Right atrium auricular region (tissue), 2 donors: ENCODE data around the gene CALD1. TPM values are rescaled to one million over a fixed set of nuclear protein-coding genes. Genes with fewer than 3 reads are reported as not detected.

ENCODE experiments used
- DNase-seq: peaks from one replicate; pipeline ENCODE4 v3.0.0-alpha.2; 2019; ENCODE audit warnings: low spot score
- H3K27ac ChIP-seq, 2 donors: fragments of 200-600 bp; sonication (generic); 1 replicate in 1 of 2; 2 replicates in 1 of 2; pipeline ENCODE4 v1.5.1; 2016 to 2019
- H3K27me3 ChIP-seq, 2 donors: fragments of 200-600 bp; sonication (generic); one replicate each; pipeline versions ENCODE4 v1.5.1 to v1.6.0; 2017 to 2019
- H3K36me3 ChIP-seq: fragments of 200-600 bp; sonication (generic); one replicate; pipeline ENCODE4 v1.5.1; 2016
- H3K4me1 ChIP-seq, 2 donors: fragments of 200-600 bp; sonication (generic); one replicate each; pipeline versions ENCODE4 v1.5.1 to v1.6.0; 2017 to 2019
- H3K4me3 ChIP-seq, 2 donors: fragments of 200-600 bp; sonication (generic); 1 replicate in 1 of 2; 2 replicates in 1 of 2; pipeline ENCODE4 v1.5.1; 2017 to 2019; ENCODE audit warnings: mild to moderate bottlenecking in 1 of 2, moderate library complexity in 1 of 2
- H3K9me3 ChIP-seq, 2 donors: fragments of 200-600 bp; sonication (generic); one replicate each; pipeline ENCODE4 v1.5.1; 2019
- CTCF ChIP-seq, 2 donors: fragments of 200-600 bp; sonication (generic); IDR thresholded peaks; one replicate each; pipeline ENCODE4 v1.5.1; 2019; ENCODE audit warnings: antibody characterized with exemption in 2 of 2
- total RNA-seq, 2 donors: library from RNA; depleted of rRNA; stranded (reverse); fragments of >200 nt; gene quantifications; one replicate each; pipeline ENCODE4 v1.1.0, GENCODE V29; 2016

CALD1 gene
- total RNA-seq, 2 donors from 2014 or later, result 119 to 157 TPM

- no peaks in the 10 kb centered on the region for H3K9me3 ChIP-seq
- no peak for DNase-seq
- TF ChIP-seq CTCF (IDR thresholded peaks at IDR 0.05), result no peak
- H3K4me1 ChIP-seq, result peaks cover 0 to 55% of the 10 kb centered on the region in 2 donors
- peak overlapping the region; percentile 61 to 67 for H3K4me3 ChIP-seq
- no peaks in the 10 kb centered on the region for H3K27me3 ChIP-seq
- peaks cover 36% of the 10 kb centered on the region for H3K36me3 ChIP-seq
- H3K27ac ChIP-seq, result peak overlapping the region; percentile 84 to 97
These were observed 269 bp downstream of the CALD1 start for GRCh38 chr7:134779741-134780065.

GRCh38 chr7:134780166-134780828, 863 bp downstream of the CALD1 start:
- Histone ChIP-seq H3K36me3 (peaks cover 42% of the 10 kb centered on the region), H3K27me3 (no peaks in the 10 kb centered on the region), H3K9me3 (no peaks in the 10 kb centered on the region), H3K4me1 (peaks cover 0 to 61% of the 10 kb centered on the region in 2 donors), H3K4me3 (peak overlapping the region; percentile 61 to 67), H3K27ac (peak overlapping the region; percentile 84 to 97)
- DNase-seq, result no peak
- TF ChIP-seq CTCF (IDR thresholded peaks at IDR 0.05), result no peak

- no peaks in the 10 kb centered on the region for H3K9me3 ChIP-seq
- peaks cover 0 to 70% of the 10 kb centered on the region in 2 donors for H3K4me1 ChIP-seq
- DNase-seq, result no peak
- peak overlapping the region; percentile 61 to 67 for H3K4me3 ChIP-seq
- no peaks in the 10 kb centered on the region for H3K27me3 ChIP-seq
- TF ChIP-seq CTCF (IDR thresholded peaks at IDR 0.05), result no peak
- H3K36me3 ChIP-seq, result peaks cover 50% of the 10 kb centered on the region
- peak overlapping the region; percentile 84 to 97 for H3K27ac ChIP-seq
These were observed 1.7 kb downstream of the CALD1 start for GRCh38 chr7:134781171-134781570.

- peak overlapping the region; percentile 61 to 67 for H3K4me3 ChIP-seq
- H3K36me3 ChIP-seq, result peaks cover 50% of the 10 kb centered on the region
- no peak for TF ChIP-seq CTCF (IDR thresholded peaks at IDR 0.05)
- peak overlapping the region; percentile 84 to 97 for H3K27ac ChIP-seq
- peaks cover 0 to 80% of the 10 kb centered on the region in 2 donors for H3K4me1 ChIP-seq
- no peaks in the 10 kb centered on the region for H3K27me3 ChIP-seq
- no peaks in the 10 kb centered on the region for H3K9me3 ChIP-seq
- DNase-seq, result no peak
These were observed 2.7 kb downstream of the CALD1 start for GRCh38 chr7:134782121-134782623.

- no peaks in the 10 kb centered on the region for H3K9me3 ChIP-seq
- H3K4me1 ChIP-seq, result peaks cover 0 to 84% of the 10 kb centered on the region in 2 donors
- peak overlapping the region; percentile 84 to 97 for H3K27ac ChIP-seq
- H3K36me3 ChIP-seq, result peaks cover 59% of the 10 kb centered on the region
- no peak for DNase-seq
- H3K4me3 ChIP-seq, result peak overlapping the region; percentile 61 to 67
- TF ChIP-seq CTCF (IDR thresholded peaks at IDR 0.05), result no peak
- no peaks in the 10 kb centered on the region for H3K27me3 ChIP-seq
These were observed 4.0 kb downstream of the CALD1 start for GRCh38 chr7:134783294-134784069.
